ENCODE data around the gene POU5F1. TPM values are rescaled to one million over a fixed set of nuclear protein-coding genes. Genes with fewer than 3 reads are reported as not detected.

Gene POU5F1
- total RNA-seq, 1 experiment from 2014 or later = not detected

GRCh38 chr6:31158140-31158862, 12.2 kb downstream of the POU5F1 start, which contains the start of gene TCF19:
Gene TCF19 (plus strand): TSS chr6:31158589. CDS start chr6:31159470, 881 bp downstream.
- peaks cover 17% of the 10 kb centered on the region for H3K36me3 Mint-ChIP-seq (ENCODE audit: insufficient read depth, unreplicated experiment)

GRCh38 chr6:31157513-31158139, 12.9 kb downstream of the POU5F1 start, which contains the start of gene CCHCR1:
Gene CCHCR1 (minus strand): TSS chr6:31157802. CDS start chr6:31157600, 202 bp downstream.
- H3K36me3 Mint-ChIP-seq (ENCODE audit: insufficient read depth, unreplicated experiment) = peaks cover 17% of the 10 kb centered on the region
- Histone ChIP-seq H3K4me1 (peaks cover 11% of the 10 kb centered on the region; the same call in 1 of the 2 replicates), H3K4me3 (ENCODE audit: low read depth, low read length) (peak within 1 kb of the TSS; percentile 74), H3K9me3 (no peaks in the 10 kb centered on the region), H3K27me3 (replicated peaks; ENCODE audit: control insufficient read depth, insufficient read depth, low read length) (no peaks in the 10 kb centered on the region), H3K36me3 (ENCODE audit: control insufficient read depth, insufficient read depth, low read length) (no peaks in the 10 kb centered on the region)
- no peaks in the 10 kb centered on the region for H3K4me1 Mint-ChIP-seq (ENCODE audit: low read depth, unreplicated experiment)
- BruUV-seq (replicated peaks) = no TSS peak
- intact Hi-C loops (cut with micrococcal nuclease; ENCODE audit: unreplicated experiment) = no loop called here
- ChIA-PET CTCF (interaction anchor here (1.0 to 1.6 kb wide), 5 partner anchors 29 to 209 kb away, joined by 3 to 8 read pairs (median 4); no protein-coding TSS in a partner anchor), POLR2A (interaction anchor here (0.6 to 1.8 kb wide), 2 partner anchors 245 to 384 kb away, joined by 4 to 5 read pairs; partner anchors contain the start of genes DDX39B and MICA)
- DNase-seq = no peak
- no peak for TF ChIP-seq CTCF (IDR thresholded peaks at IDR 0.05; ENCODE audit: insufficient read depth in 1 of 2, low read depth in 1 of 2, low read length in 1 of 2, severe bottlenecking in 1 of 2, unreplicated experiment in 1 of 2)
- peak within 1 kb of the TSS; percentile 84 for H3K4me3 Mint-ChIP-seq (ENCODE audit: unreplicated experiment)
- no peaks in the 10 kb centered on the region for H3K9me3 Mint-ChIP-seq (ENCODE audit: unreplicated experiment)
- peak within 1 kb of the TSS; percentile 85 for H3K27ac Mint-ChIP-seq (ENCODE audit: unreplicated experiment)
- no peaks in the 10 kb centered on the region for H3K27me3 Mint-ChIP-seq (ENCODE audit: insufficient read depth, unreplicated experiment)

More at GRCh38 chr6:31158140-31158862, 12.2 kb downstream of the POU5F1 start, which contains the start of gene TCF19:
- Mint-ChIP-seq H3K4me3 (ENCODE audit: unreplicated experiment) (peak within 1 kb of the TSS; percentile 84), H3K4me1 (ENCODE audit: low read depth, unreplicated experiment) (no peaks in the 10 kb centered on the region), H3K27ac (ENCODE audit: unreplicated experiment) (peak within 1 kb of the TSS; percentile 85), H3K27me3 (ENCODE audit: insufficient read depth, unreplicated experiment) (no peaks in the 10 kb centered on the region), H3K9me3 (ENCODE audit: unreplicated experiment) (no peaks in the 10 kb centered on the region)
- BruUV-seq (replicated peaks) = no TSS peak
- Histone ChIP-seq H3K4me1 (peaks cover 11% of the 10 kb centered on the region; the same call in 1 of the 2 replicates), H3K27me3 (replicated peaks; ENCODE audit: control insufficient read depth, insufficient read depth, low read length) (no peaks in the 10 kb centered on the region), H3K4me3 (ENCODE audit: low read depth, low read length) (peak within 1 kb of the TSS; percentile 74), H3K9me3 (no peaks in the 10 kb centered on the region), H3K36me3 (ENCODE audit: control insufficient read depth, insufficient read depth, low read length) (no peaks in the 10 kb centered on the region)
- no peak for TF ChIP-seq CTCF (IDR thresholded peaks at IDR 0.05; ENCODE audit: insufficient read depth in 1 of 2, low read depth in 1 of 2, low read length in 1 of 2, severe bottlenecking in 1 of 2, unreplicated experiment in 1 of 2)
- CTCF ChIA-PET = interaction anchor here (1.0 to 1.6 kb wide), 5 partner anchors 30 to 208 kb away, joined by 3 to 8 read pairs (median 4); no protein-coding TSS in a partner anchor
- POLR2A ChIA-PET = interaction anchor here (0.6 to 1.8 kb wide), 3 partner anchors 8 to 383 kb away, joined by 3 to 5 read pairs (median 4); partner anchors contain the start of genes DDX39B and MICA
- intact Hi-C loops (cut with micrococcal nuclease; ENCODE audit: unreplicated experiment) = no loop called here
- peak; percentile 97 to 98 for DNase-seq

DNA sequence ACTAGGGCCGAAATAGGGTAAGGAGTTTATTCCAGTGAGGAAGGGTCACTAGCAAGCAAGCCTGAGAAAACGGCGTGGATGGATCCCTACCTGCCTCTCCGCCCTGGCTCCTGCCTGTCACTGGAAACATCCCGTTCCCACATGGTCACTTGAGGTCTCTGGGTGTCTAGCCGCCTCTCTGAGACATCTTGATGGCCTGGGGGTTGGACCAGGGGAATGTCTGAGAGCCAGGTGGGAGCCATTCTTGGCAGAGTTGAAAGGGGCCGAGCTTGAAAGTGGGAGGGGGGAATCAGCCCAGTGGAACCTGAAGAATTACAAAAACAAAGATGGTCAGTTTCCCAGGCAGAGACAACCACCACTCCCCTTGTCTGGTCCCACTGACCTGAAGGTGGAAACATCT, 13.8 kb downstream of the POU5F1 start:
- Mint-ChIP-seq H3K36me3 (ENCODE audit: insufficient read depth, unreplicated experiment) (peaks cover 17% of the 10 kb centered on the region), H3K27ac (ENCODE audit: unreplicated experiment) (no peak overlapping the region), H3K4me1 (ENCODE audit: low read depth, unreplicated experiment) (no peaks in the 10 kb centered on the region), H3K4me3 (ENCODE audit: unreplicated experiment) (peak overlapping the region; percentile 84), H3K27me3 (ENCODE audit: insufficient read depth, unreplicated experiment) (no peaks in the 10 kb centered on the region), H3K9me3 (ENCODE audit: unreplicated experiment) (no peaks in the 10 kb centered on the region)
- no peak for TF ChIP-seq CTCF (IDR thresholded peaks at IDR 0.05; ENCODE audit: insufficient read depth in 1 of 2, low read depth in 1 of 2, low read length in 1 of 2, severe bottlenecking in 1 of 2, unreplicated experiment in 1 of 2)
- BruUV-seq (replicated peaks) = TSS peak; percentile 41
- no peak for DNase-seq
- peaks cover 11% of the 10 kb centered on the region; the same call in 1 of the 2 replicates for H3K4me1 ChIP-seq
- no peaks in the 10 kb centered on the region for H3K36me3 ChIP-seq (ENCODE audit: control insufficient read depth, insufficient read depth, low read length)
- POLR2A ChIA-PET = no interaction called here
- H3K27me3 ChIP-seq (replicated peaks; ENCODE audit: control insufficient read depth, insufficient read depth, low read length) = no peaks in the 10 kb centered on the region
- H3K4me3 ChIP-seq (ENCODE audit: low read depth, low read length) = no peak overlapping the region
- no peaks in the 10 kb centered on the region for H3K9me3 ChIP-seq
- CTCF ChIA-PET = no interaction called here
- intact Hi-C loops (cut with micrococcal nuclease; ENCODE audit: unreplicated experiment) = no loop called here

Data from Caco-2 (cell line).